ENCODE measurements around the gene PPP1R12C.

DNA sequence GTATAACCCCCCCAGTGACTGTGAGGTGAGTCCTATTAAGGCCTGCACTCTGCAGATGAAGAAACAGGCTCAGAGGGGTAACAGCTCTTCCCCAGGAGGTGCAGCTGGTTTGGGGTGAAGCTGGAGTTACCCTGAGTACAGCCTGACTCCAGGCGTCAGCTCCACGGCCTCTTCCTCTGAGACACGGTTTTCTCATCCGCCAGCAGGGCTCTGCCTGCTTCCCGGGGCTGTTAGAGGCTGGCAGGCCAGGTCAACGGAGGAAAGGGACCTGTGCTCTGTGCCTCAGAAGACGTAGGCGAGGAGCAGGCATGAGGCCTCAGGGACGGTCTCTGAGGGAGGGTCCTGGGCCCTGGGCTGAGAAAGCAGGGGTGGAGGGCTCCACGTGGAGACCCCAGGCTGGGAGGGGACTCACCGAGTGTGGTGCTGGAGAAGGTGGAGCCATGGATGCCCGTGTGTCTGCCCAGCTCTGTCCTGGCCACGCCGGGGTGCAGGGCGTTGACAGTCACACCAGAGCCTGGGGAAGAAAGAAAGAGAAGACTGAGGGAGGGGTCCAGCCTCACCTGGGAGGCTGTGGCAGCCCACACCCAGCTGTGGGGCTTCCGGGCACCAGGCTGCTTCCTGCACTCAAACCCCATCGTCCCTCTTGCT, 70.3 kb downstream of the PPP1R12C start:
- TF ChIP-seq, protein P1, sequence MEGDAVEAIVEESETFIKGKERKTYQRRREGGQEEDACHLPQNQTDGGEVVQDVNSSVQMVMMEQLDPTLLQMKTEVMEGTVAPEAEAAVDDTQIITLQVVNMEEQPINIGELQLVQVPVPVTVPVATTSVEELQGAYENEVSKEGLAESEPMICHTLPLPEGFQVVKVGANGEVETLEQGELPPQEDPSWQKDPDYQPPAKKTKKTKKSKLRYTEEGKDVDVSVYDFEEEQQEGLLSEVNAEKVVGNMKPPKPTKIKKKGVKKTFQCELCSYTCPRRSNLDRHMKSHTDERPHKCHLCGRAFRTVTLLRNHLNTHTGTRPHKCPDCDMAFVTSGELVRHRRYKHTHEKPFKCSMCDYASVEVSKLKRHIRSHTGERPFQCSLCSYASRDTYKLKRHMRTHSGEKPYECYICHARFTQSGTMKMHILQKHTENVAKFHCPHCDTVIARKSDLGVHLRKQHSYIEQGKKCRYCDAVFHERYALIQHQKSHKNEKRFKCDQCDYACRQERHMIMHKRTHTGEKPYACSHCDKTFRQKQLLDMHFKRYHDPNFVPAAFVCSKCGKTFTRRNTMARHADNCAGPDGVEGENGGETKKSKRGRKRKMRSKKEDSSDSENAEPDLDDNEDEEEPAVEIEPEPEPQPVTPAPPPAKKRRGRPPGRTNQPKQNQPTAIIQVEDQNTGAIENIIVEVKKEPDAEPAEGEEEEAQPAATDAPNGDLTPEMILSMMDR (IDR thresholded peaks at IDR 0.05), result no peak
- no peak for TF ChIP-seq POLR2A (IDR thresholded peaks at IDR 0.05)

All from testis (tissue), 2 donors.